ENCODE data around the gene WDR44. TPM values are rescaled to one million over a fixed set of nuclear protein-coding genes. Genes with fewer than 3 reads are reported as not detected.

WDR44 gene
- total and polyA plus RNA-seq, 10 of the 15 experiments (the other 5 are each of a cell fraction or from before 2014, with no cell fraction given) = 3.4 to 14.0 (median 11.6) TPM

DNA sequence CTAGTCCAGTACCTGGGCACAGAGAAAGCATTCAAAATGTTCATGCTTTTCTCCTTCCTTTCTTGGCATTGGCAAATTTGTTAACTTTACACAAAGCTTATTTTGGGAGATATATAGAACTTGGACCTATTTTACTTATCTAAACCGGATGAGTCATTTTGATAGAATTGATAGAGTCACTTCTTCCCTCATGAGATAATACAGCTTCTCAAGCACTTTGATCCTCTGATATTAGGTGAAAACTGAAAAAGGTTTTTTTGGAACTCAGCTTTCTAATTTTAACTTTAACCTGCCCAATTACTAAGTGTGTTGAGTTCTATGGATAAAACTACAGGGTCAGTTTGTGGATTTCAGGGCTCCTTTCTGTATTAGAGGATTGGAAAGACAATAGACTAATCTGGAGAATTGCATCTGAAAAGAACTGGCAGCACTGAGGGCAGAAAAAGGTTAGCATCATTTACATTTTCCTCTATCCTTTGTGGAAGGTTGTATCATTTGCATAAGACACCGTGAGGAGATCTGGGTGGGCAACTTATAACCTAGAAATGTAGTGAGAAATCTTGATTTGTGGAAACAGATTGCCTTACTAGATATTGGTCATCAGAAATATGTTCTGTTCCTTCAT is 2.4 kb downstream of the WDR44 start:
- intact Hi-C loops (cut with micrococcal nuclease; ENCODE audit: unreplicated experiment) = loop anchor here (5.0 kb wide), 2 partner anchors 74 to 189 kb away; no protein-coding TSS in a partner anchor
- Histone ChIP-seq H4K20me1 (ENCODE audit: control insufficient read depth, insufficient read depth) (no peaks in the 10 kb centered on the region), H3K9ac (ENCODE audit: control insufficient read depth, insufficient read depth, low read length) (no peak overlapping the region), H2AFZ (ENCODE audit: control insufficient read depth, low read depth, low read length) (no peak overlapping the region), H3K36me3 (ENCODE audit: control insufficient read depth in 2 of 2, insufficient read depth in 2 of 2, low read length in 1 of 2) (no peaks in the 10 kb centered on the region), H3K9me3 (replicated peaks; ENCODE audit: control insufficient read depth, insufficient read depth, low read length) (no peaks in the 10 kb centered on the region), H3K27ac (ENCODE audit: control insufficient read depth, insufficient read depth) (peak overlapping the region; percentile 26; the same call in 1 of the 2 replicates), H3K79me2 (ENCODE audit: control insufficient read depth, insufficient read depth, low read length) (peaks cover 50% of the 10 kb centered on the region), H3K4me1 (ENCODE audit: control insufficient read depth, insufficient read depth, low read length) (peaks cover 5% of the 10 kb centered on the region; the same call in 1 of the 2 replicates), H3K4me3 (peak overlapping the region; percentile 73), H3K27me3 (replicated peaks in 1 of 2; ENCODE audit: control insufficient read depth in 2 of 2, insufficient read depth in 2 of 2, low read length in 1 of 2) (no peaks in the 10 kb centered on the region), H3K4me2 (ENCODE audit: control insufficient read depth, insufficient read depth) (peak overlapping the region; percentile 40)
- CTCF ChIA-PET = interaction anchor here (0.8 to 1.0 kb wide), 3 partner anchors 9 to 43 kb away, joined by 3 to 4 read pairs (median 3); no protein-coding TSS in a partner anchor
- BruUV-seq (replicated peaks) = no TSS peak
- 6% methylated on average over 2 of the region's 2 CpGs for WGBS (ENCODE audit: insufficient coverage, insufficient replicate concordance, low lambda C conversion rate, missing lambda C conversion rate)
- in situ Hi-C loops (cut with MboI) = no loop called here
- SMC1A ChIA-PET (ENCODE audit: uncharacterized antibody, unreplicated experiment) = interaction anchor here (0.5 to 1.8 kb wide), 4 partner anchors 8 to 186 kb away, joined by 3 to 8 read pairs (median 4); no protein-coding TSS in a partner anchor
- POLR2A ChIA-PET = interaction anchor here (1.6 kb wide), 1 partner anchor 14 kb away, joined by 6 read pairs; no protein-coding TSS in a partner anchor
- RAD21 ChIA-PET (ENCODE audit: unreplicated experiment) = interaction anchor here (0.8 to 1.2 kb wide), 3 partner anchors 21 to 70 kb away, joined by 3 to 4 read pairs (median 3); no protein-coding TSS in a partner anchor
- DNase-seq (ENCODE audit: low read depth, low spot score) (no peak), FAIRE-seq (no peak), ATAC-seq (no peak)
- TF ChIP-seq NFXL1 (IDR thresholded peaks at IDR 0.05; ENCODE audit: borderline replicate concordance) (no peak), JUNB (IDR thresholded peaks at IDR 0.05) (peak; percentile 90), SIX5 (IDR thresholded peaks at IDR 0.05; ENCODE audit: low read depth, low read length, severe bottlenecking) (no peak), EGR1 (IDR thresholded peaks at IDR 0.05; ENCODE audit: borderline replicate concordance in 1 of 2, low read depth in 2 of 2, low read length in 2 of 2) (no peak), ZNF384 (IDR thresholded peaks at IDR 0.05; ENCODE audit: borderline replicate concordance, low read depth, low read length) (no peak), GABPA (IDR thresholded peaks at IDR 0.05; ENCODE audit: low read depth) (0 out of 2 replicates have a peak, but pooled peaks have one; percentile 46), CREM (IDR thresholded peaks at IDR 0.05; ENCODE audit: low read depth) (peak; percentile 34; the same call in 1 of the 2 replicates), CBX5 (IDR thresholded peaks at IDR 0.05; ENCODE audit: low read depth) (no peak)
- TF ChIP-seq, protein P1, sequence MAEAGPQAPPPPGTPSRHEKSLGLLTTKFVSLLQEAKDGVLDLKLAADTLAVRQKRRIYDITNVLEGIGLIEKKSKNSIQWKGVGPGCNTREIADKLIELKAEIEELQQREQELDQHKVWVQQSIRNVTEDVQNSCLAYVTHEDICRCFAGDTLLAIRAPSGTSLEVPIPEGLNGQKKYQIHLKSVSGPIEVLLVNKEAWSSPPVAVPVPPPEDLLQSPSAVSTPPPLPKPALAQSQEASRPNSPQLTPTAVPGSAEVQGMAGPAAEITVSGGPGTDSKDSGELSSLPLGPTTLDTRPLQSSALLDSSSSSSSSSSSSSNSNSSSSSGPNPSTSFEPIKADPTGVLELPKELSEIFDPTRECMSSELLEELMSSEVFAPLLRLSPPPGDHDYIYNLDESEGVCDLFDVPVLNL (IDR thresholded peaks at IDR 0.05; ENCODE audit: low read depth, low read length) = no peak
- TF ChIP-seq, protein P2, sequence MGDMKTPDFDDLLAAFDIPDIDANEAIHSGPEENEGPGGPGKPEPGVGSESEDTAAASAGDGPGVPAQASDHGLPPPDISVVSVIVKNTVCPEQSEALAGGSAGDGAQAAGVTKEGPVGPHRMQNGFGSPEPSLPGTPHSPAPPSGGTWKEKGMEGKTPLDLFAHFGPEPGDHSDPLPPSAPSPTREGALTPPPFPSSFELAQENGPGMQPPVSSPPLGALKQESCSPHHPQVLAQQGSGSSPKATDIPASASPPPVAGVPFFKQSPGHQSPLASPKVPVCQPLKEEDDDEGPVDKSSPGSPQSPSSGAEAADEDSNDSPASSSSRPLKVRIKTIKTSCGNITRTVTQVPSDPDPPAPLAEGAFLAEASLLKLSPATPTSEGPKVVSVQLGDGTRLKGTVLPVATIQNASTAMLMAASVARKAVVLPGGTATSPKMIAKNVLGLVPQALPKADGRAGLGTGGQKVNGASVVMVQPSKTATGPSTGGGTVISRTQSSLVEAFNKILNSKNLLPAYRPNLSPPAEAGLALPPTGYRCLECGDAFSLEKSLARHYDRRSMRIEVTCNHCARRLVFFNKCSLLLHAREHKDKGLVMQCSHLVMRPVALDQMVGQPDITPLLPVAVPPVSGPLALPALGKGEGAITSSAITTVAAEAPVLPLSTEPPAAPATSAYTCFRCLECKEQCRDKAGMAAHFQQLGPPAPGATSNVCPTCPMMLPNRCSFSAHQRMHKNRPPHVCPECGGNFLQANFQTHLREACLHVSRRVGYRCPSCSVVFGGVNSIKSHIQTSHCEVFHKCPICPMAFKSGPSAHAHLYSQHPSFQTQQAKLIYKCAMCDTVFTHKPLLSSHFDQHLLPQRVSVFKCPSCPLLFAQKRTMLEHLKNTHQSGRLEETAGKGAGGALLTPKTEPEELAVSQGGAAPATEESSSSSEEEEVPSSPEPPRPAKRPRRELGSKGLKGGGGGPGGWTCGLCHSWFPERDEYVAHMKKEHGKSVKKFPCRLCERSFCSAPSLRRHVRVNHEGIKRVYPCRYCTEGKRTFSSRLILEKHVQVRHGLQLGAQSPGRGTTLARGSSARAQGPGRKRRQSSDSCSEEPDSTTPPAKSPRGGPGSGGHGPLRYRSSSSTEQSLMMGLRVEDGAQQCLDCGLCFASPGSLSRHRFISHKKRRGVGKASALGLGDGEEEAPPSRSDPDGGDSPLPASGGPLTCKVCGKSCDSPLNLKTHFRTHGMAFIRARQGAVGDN (IDR thresholded peaks at IDR 0.05) = no peak
- TF ChIP-seq, protein P3, sequence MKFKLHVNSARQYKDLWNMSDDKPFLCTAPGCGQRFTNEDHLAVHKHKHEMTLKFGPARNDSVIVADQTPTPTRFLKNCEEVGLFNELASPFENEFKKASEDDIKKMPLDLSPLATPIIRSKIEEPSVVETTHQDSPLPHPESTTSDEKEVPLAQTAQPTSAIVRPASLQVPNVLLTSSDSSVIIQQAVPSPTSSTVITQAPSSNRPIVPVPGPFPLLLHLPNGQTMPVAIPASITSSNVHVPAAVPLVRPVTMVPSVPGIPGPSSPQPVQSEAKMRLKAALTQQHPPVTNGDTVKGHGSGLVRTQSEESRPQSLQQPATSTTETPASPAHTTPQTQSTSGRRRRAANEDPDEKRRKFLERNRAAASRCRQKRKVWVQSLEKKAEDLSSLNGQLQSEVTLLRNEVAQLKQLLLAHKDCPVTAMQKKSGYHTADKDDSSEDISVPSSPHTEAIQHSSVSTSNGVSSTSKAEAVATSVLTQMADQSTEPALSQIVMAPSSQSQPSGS (IDR thresholded peaks at IDR 0.05; ENCODE audit: low read length) = 0 out of 2 replicates have a peak, but pooled peaks have one; percentile 48
- TF ChIP-seq, protein P4, sequence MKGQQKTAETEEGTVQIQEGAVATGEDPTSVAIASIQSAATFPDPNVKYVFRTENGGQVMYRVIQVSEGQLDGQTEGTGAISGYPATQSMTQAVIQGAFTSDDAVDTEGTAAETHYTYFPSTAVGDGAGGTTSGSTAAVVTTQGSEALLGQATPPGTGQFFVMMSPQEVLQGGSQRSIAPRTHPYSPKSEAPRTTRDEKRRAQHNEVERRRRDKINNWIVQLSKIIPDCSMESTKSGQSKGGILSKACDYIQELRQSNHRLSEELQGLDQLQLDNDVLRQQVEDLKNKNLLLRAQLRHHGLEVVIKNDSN (IDR thresholded peaks at IDR 0.05; ENCODE audit: borderline replicate concordance, extremely low read length, insufficient read depth, low read depth, low read length) = no peak

Measured in GM12878 (cell line).